ENCODE results near the gene KCNIP3. TPM values are rescaled to one million over a fixed set of nuclear protein-coding genes. Genes with fewer than 3 reads are reported as not detected.

Gene KCNIP3
- total RNA-seq, 1 donor from 2014 or later: under 0.01 TPM

GRCh38 chr2:95264624-95265023 lies 32.5 kb upstream of the KCNIP3 start:
- no peak for FAIRE-seq
- TF ChIP-seq CTCF (IDR thresholded peaks at IDR 0.05; ENCODE audit: insufficient read depth, low read length, severe bottlenecking): no peak
- no peaks in the 10 kb centered on the region for H3K27me3 ChIP-seq (ENCODE audit: control insufficient read depth, insufficient read depth, low read length)
- no peaks in the 10 kb centered on the region for H3K36me3 ChIP-seq (ENCODE audit: control insufficient read depth, insufficient read depth, low read length)
- no peak overlapping the region for H3K4me3 ChIP-seq (ENCODE audit: low read depth, low read length)
- no peak for DNase-seq (ENCODE audit: low read depth)

GRCh38 chr2:95265182-95265581 lies 32.0 kb upstream of the KCNIP3 start:
- DNase-seq (ENCODE audit: low read depth): no peak
- no peaks in the 10 kb centered on the region for H3K36me3 ChIP-seq (ENCODE audit: control insufficient read depth, insufficient read depth, low read length)
- no peak for TF ChIP-seq CTCF (IDR thresholded peaks at IDR 0.05; ENCODE audit: insufficient read depth, low read length, severe bottlenecking)
- no peaks in the 10 kb centered on the region for H3K27me3 ChIP-seq (ENCODE audit: control insufficient read depth, insufficient read depth, low read length)
- FAIRE-seq: no peak
- no peak overlapping the region for H3K4me3 ChIP-seq (ENCODE audit: low read depth, low read length)

GRCh38 chr2:95266781-95267430 lies 30.2 kb upstream of the KCNIP3 start:
- no peak for DNase-seq (ENCODE audit: low read depth)
- Histone ChIP-seq H3K27me3 (ENCODE audit: control insufficient read depth, insufficient read depth, low read length) (no peaks in the 10 kb centered on the region), H3K36me3 (ENCODE audit: control insufficient read depth, insufficient read depth, low read length) (no peaks in the 10 kb centered on the region), H3K4me3 (ENCODE audit: low read depth, low read length) (no peak overlapping the region)
- FAIRE-seq: no peak
- TF ChIP-seq CTCF (IDR thresholded peaks at IDR 0.05; ENCODE audit: insufficient read depth, low read length, severe bottlenecking): no peak

- no peak for TF ChIP-seq CTCF (IDR thresholded peaks at IDR 0.05; ENCODE audit: insufficient read depth, low read length, severe bottlenecking)
- Histone ChIP-seq H3K27me3 (ENCODE audit: control insufficient read depth, insufficient read depth, low read length) (no peaks in the 10 kb centered on the region), H3K36me3 (ENCODE audit: control insufficient read depth, insufficient read depth, low read length) (no peaks in the 10 kb centered on the region), H3K4me3 (ENCODE audit: low read depth, low read length) (no peak overlapping the region)
- DNase-seq (ENCODE audit: low read depth) (no peak), FAIRE-seq (no peak)
Measured at GRCh38 chr2:95267458-95268210, 29.5 kb upstream of the KCNIP3 start.

GRCh38 chr2:95268211-95269035 lies 28.7 kb upstream of the KCNIP3 start:
- no peak for FAIRE-seq

More at GRCh38 chr2:95268211-95269035, 28.7 kb upstream of the KCNIP3 start:
- Histone ChIP-seq H3K4me3 (ENCODE audit: low read depth, low read length) (no peak overlapping the region), H3K36me3 (ENCODE audit: control insufficient read depth, insufficient read depth, low read length) (no peaks in the 10 kb centered on the region), H3K27me3 (ENCODE audit: control insufficient read depth, insufficient read depth, low read length) (no peaks in the 10 kb centered on the region)
- no peak for TF ChIP-seq CTCF (IDR thresholded peaks at IDR 0.05; ENCODE audit: insufficient read depth, low read length, severe bottlenecking)
- no peak for DNase-seq (ENCODE audit: low read depth)

Data from bronchial epithelial cell (primary cell).